ENCODE results near the gene DNAJC17. TPM values are rescaled to one million over a fixed set of nuclear protein-coding genes. Genes with fewer than 3 reads are reported as not detected.

Gene DNAJC17
- total RNA-seq, 4 donors from 2014 or later, result 20.4 to 40.2 (median 30.3) TPM

DNA sequence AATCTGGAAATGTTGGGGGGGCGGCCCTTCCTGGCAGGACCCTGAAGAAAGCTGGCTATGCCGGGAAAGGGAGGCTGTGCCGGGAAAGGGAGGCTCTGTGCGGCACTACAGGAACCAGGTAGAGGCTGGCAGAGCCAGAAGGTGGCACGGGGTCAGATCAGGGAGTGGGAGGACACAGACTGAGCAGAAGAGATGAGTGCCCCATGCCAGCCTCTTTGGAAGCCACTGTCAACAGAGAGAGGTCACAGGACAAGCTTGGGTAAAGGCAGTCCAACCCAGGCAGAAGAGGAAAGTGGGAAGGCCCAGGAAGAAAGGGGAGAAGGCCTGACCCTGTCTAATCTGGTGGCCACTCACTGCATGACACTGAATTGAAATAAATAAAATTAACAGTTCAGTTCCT lies 36.0 kb downstream of the DNAJC17 start:
- peaks cover 68% of the 10 kb centered on the region for H3K4me1 ChIP-seq
- H3K27ac ChIP-seq, result peak overlapping the region; percentile 90
- no peaks in the 10 kb centered on the region for H3K27me3 ChIP-seq
- peak overlapping the region; percentile 25 for H3K4me3 ChIP-seq
- H3K9me3 ChIP-seq, result no peaks in the 10 kb centered on the region
- no peak for DNase-seq (ENCODE audit: low spot score in 2 of 2)
- peaks cover 39% of the 10 kb centered on the region for H3K36me3 ChIP-seq
- WGBS, result 91% methylated on average over 5 of the region's 5 CpGs
- no peak for TF ChIP-seq CTCF (IDR thresholded peaks at IDR 0.05)
- no peak for TF ChIP-seq POLR2A (IDR thresholded peaks at IDR 0.05)
- TF ChIP-seq POLR2AphosphoS5 (IDR thresholded peaks at IDR 0.05), result no peak
- TF ChIP-seq EP300 (IDR thresholded peaks at IDR 0.05), result no peak

DNA sequence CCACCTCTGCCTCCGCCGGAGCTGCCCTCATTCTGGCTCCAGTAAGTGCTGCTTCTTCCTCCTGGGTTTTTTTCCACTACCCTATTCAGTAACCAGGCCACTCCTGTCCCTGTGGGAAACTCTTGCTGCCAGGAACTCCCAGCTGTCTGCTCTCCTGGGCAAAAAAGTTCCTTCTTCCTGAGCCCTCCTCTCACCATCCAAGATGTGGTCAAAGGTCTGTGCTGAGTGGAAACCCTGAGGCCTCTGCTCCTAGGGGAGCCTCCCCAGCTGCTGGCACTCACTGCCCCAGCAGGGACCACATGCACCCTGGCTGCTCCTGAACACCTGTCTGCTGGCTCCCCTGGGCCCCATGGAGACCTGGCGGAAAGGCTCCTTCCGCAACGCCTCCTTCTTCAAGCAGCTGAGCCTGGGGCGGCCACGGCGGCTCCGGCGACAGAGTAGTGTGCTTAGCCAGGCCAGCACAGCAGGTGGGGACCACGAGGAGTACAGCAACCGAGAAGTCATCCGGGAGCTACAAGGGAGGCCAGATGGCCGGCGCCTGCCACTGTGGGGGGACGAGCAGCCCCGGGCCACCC lies 37.0 kb downstream of the DNAJC17 start:
- Histone ChIP-seq H3K4me3 (peak overlapping the region; percentile 25), H3K36me3 (peaks cover 29% of the 10 kb centered on the region)
- DNase-seq (ENCODE audit: low spot score in 2 of 2), result no peak

GRCh38 chr15:40769274-40770146 lies 37.8 kb downstream of the DNAJC17 start, which contains the start of gene C15orf62:
Gene C15orf62, plus strand, starts transcription at chr15:40769980. Its CDS starts 516 bp downstream, at chr15:40770496.
- H3K27me3 ChIP-seq, result no peaks in the 10 kb centered on the region
- H3K27ac ChIP-seq, result peak within 1 kb of the TSS; percentile 90
- 49% methylated on average over 21 of the region's 28 CpGs for WGBS
- H3K4me1 ChIP-seq, result peaks cover 76% of the 10 kb centered on the region
- peak within 1 kb of the TSS; percentile 25 for H3K4me3 ChIP-seq
- peaks cover 22% of the 10 kb centered on the region for H3K36me3 ChIP-seq
- TF ChIP-seq POLR2AphosphoS5 (IDR thresholded peaks at IDR 0.05) (no peak), EP300 (IDR thresholded peaks at IDR 0.05) (no peak)
- H3K9me3 ChIP-seq, result no peaks in the 10 kb centered on the region
- no peak for DNase-seq (ENCODE audit: low spot score in 2 of 2)

More for the DNA sequence above, 37.0 kb downstream of the DNAJC17 start:
- 61% methylated on average over 4 of the region's 17 CpGs for WGBS
- Histone ChIP-seq H3K4me1 (peaks cover 71% of the 10 kb centered on the region), H3K27ac (peak overlapping the region; percentile 90), H3K9me3 (no peaks in the 10 kb centered on the region), H3K27me3 (no peaks in the 10 kb centered on the region)
- no peak for TF ChIP-seq CTCF (IDR thresholded peaks at IDR 0.05)
- TF ChIP-seq POLR2AphosphoS5 (IDR thresholded peaks at IDR 0.05), result no peak
- TF ChIP-seq POLR2A (IDR thresholded peaks at IDR 0.05), result no peak
- no peak for TF ChIP-seq EP300 (IDR thresholded peaks at IDR 0.05)

GRCh38 chr15:40768521-40769273 lies 38.6 kb downstream of the DNAJC17 start:
- no peak for DNase-seq (ENCODE audit: low spot score in 2 of 2)
- no peaks in the 10 kb centered on the region for H3K9me3 ChIP-seq
- peak overlapping the region; percentile 90 for H3K27ac ChIP-seq
- H3K4me3 ChIP-seq, result peak overlapping the region; percentile 25
- TF ChIP-seq CTCF (IDR thresholded peaks at IDR 0.05), result no peak
- TF ChIP-seq POLR2AphosphoS5 (IDR thresholded peaks at IDR 0.05), result peak in 1 of 3 donors; percentile 23
- H3K4me1 ChIP-seq, result peaks cover 84% of the 10 kb centered on the region
- H3K36me3 ChIP-seq, result peaks cover 14% of the 10 kb centered on the region
- no peaks in the 10 kb centered on the region for H3K27me3 ChIP-seq
- WGBS, result 44% methylated on average over 21 of the region's 21 CpGs

GRCh38 chr15:40767838-40768500 lies 39.3 kb downstream of the DNAJC17 start:
- WGBS, result 87% methylated on average over 29 of the region's 29 CpGs
- H3K27me3 ChIP-seq, result no peaks in the 10 kb centered on the region
- TF ChIP-seq EP300 (IDR thresholded peaks at IDR 0.05) (no peak), POLR2A (IDR thresholded peaks at IDR 0.05) (no peak), POLR2AphosphoS5 (IDR thresholded peaks at IDR 0.05) (no peak), CTCF (IDR thresholded peaks at IDR 0.05) (no peak)
- peaks cover 91% of the 10 kb centered on the region for H3K4me1 ChIP-seq
- H3K36me3 ChIP-seq, result peaks cover 6% of the 10 kb centered on the region
- DNase-seq (ENCODE audit: low spot score in 2 of 2), result no peak
- H3K27ac ChIP-seq, result peak overlapping the region; percentile 90
- no peaks in the 10 kb centered on the region for H3K9me3 ChIP-seq
- H3K4me3 ChIP-seq, result no peak overlapping the region
